H9 (cell line): Measurements from ENCODE around the gene SULT1A1. TPM values are rescaled to one million over a fixed set of nuclear protein-coding genes. Genes with fewer than 3 reads are reported as not detected.

Source experiments
- DNase-seq: peaks from one replicate; pipeline ENCODE4 v3.0.0-alpha.2; 2017
- H2AFZ ChIP-seq: one replicate; pipeline ENCODE4 v1.6.1; 2013; ENCODE audit warnings: mild to moderate bottlenecking, low read length, control low read depth, moderate library complexity
- H2AK5ac ChIP-seq: 2 replicates; pipeline ENCODE4 v1.6.1; 2013; ENCODE audit warnings: low read length, control low read depth, mixed read lengths; ENCODE audit not compliant: insufficient read length
- H2BK120ac ChIP-seq: one replicate; pipeline ENCODE4 v1.6.1; 2013; ENCODE audit warnings: low read depth, mild to moderate bottlenecking, low read length, control low read depth, inconsistent platforms; ENCODE audit not compliant: poor library complexity, severe bottlenecking
- H2BK12ac ChIP-seq: 2 replicates; pipeline ENCODE4 v1.6.1; 2013; ENCODE audit warnings: low read length, control low read depth, mixed read lengths, low read depth; ENCODE audit not compliant: insufficient read length
- H2BK15ac ChIP-seq: 2 replicates; pipeline ENCODE4 v1.6.1; 2013; ENCODE audit warnings: low read depth, low read length, control low read depth
- H2BK20ac ChIP-seq: one replicate; pipeline ENCODE4 v1.6.1; 2013; ENCODE audit warnings: low read depth, mild to moderate bottlenecking, low read length, control low read depth, inconsistent platforms; ENCODE audit not compliant: poor library complexity, severe bottlenecking
- H2BK5ac ChIP-seq: 2 replicates; pipeline ENCODE4 v1.6.1; 2013; ENCODE audit warnings: low read length, control low read depth, mixed read lengths; ENCODE audit not compliant: insufficient read length
- H3K14ac ChIP-seq: 2 replicates; pipeline ENCODE4 v1.6.1; 2013; ENCODE audit warnings: low read length, control low read depth; ENCODE audit not compliant: insufficient read depth
- H3K18ac ChIP-seq: 2 replicates; pipeline ENCODE4 v1.6.1; 2013; ENCODE audit warnings: low read depth, mild to moderate bottlenecking, mixed read lengths, low read length, control low read depth; ENCODE audit not compliant: insufficient read length
- H3K23ac ChIP-seq: 2 replicates; pipeline ENCODE4 v1.6.1; 2013; ENCODE audit warnings: low read length, control low read depth, mixed read lengths, low read depth; ENCODE audit not compliant: insufficient read length
- H3K23me2 ChIP-seq: 2 replicates; pipeline ENCODE4 v1.6.1; 2013; ENCODE audit warnings: low read depth, mild to moderate bottlenecking, mixed read lengths, low read length, control low read depth; ENCODE audit not compliant: insufficient read length, poor library complexity, severe bottlenecking
- H3K27ac ChIP-seq: 2 replicates; pipeline ENCODE4 v1.5.1; 2013; ENCODE audit warnings: low read length, control low read depth, mixed read lengths, low read depth; ENCODE audit not compliant: insufficient read length
- H3K27me3 ChIP-seq: 2 replicates; pipeline ENCODE4 v1.6.1; 2013; ENCODE audit warnings: low read length, control low read depth, inconsistent platforms; ENCODE audit not compliant: insufficient read depth
- H3K4ac ChIP-seq: 2 replicates; pipeline ENCODE4 v1.6.1; 2013; ENCODE audit warnings: low read depth, mild to moderate bottlenecking, control low read depth, inconsistent platforms, low read length, moderate library complexity
- H3K4me1 ChIP-seq: 2 replicates; pipeline ENCODE4 v1.6.1; 2013; ENCODE audit warnings: low read length, control low read depth, inconsistent platforms; ENCODE audit not compliant: insufficient read depth
- H3K4me2 ChIP-seq: 2 replicates; pipeline ENCODE4 v1.6.1; 2013; ENCODE audit warnings: low read length, control low read depth, mixed read lengths; ENCODE audit not compliant: insufficient read length, insufficient read depth
- H3K56ac ChIP-seq: 2 replicates; pipeline ENCODE4 v1.6.1; 2013; ENCODE audit warnings: low read depth, mild to moderate bottlenecking, mixed read lengths, low read length, control low read depth; ENCODE audit not compliant: insufficient read length
- H3K79me1 ChIP-seq: 2 replicates; pipeline ENCODE4 v1.6.1; 2013; ENCODE audit warnings: low read depth, mild to moderate bottlenecking, moderate library complexity, low read length, control low read depth, inconsistent platforms; ENCODE audit not compliant: insufficient read depth, poor library complexity, severe bottlenecking
- H3K79me2 ChIP-seq: 2 replicates; pipeline ENCODE4 v1.6.1; 2013; ENCODE audit warnings: low read length, control low read depth, inconsistent platforms; ENCODE audit not compliant: insufficient read depth
- H3K9ac ChIP-seq: 2 replicates; pipeline ENCODE4 v1.6.1; 2013; ENCODE audit warnings: low read length, control low read depth, mixed read lengths; ENCODE audit not compliant: insufficient read length; ENCODE audit errors: extremely low read depth
- H3K9me3 ChIP-seq: one replicate; pipeline ENCODE4 v1.6.1; 2013; ENCODE audit warnings: low read depth, low read length, inconsistent platforms; ENCODE audit not compliant: control insufficient read depth
- H3T11ph ChIP-seq: one replicate; pipeline ENCODE4 v1.6.1; 2013; ENCODE audit warnings: mild to moderate bottlenecking, low read length, control low read depth, inconsistent platforms
- H4K20me1 ChIP-seq: one replicate; pipeline ENCODE4 v1.6.1; 2013; ENCODE audit not compliant: control insufficient read depth, insufficient read length, insufficient read depth
- H4K5ac ChIP-seq: 2 replicates; pipeline ENCODE4 v1.6.1; 2013; ENCODE audit warnings: low read depth, mild to moderate bottlenecking, mixed read lengths, low read length, control low read depth; ENCODE audit not compliant: insufficient read length
- H4K8ac ChIP-seq: replicated peaks from 2 replicates; pipeline ENCODE4 v1.6.1; 2013; ENCODE audit warnings: low read length, control low read depth, mixed read lengths, low read depth; ENCODE audit not compliant: insufficient read length
- H4K91ac ChIP-seq: 2 replicates; pipeline ENCODE4 v1.6.1; 2013; ENCODE audit warnings: low read depth, mild to moderate bottlenecking, moderate library complexity, mixed read lengths, low read length, control low read depth; ENCODE audit not compliant: insufficient read length
- H3K27ac Mint-ChIP-seq, 3 experiments: 2 replicates in 2 of 3; 3 replicates in 1 of 3; pipeline ENCODE4 v1.8.0; 2020 to 2021; ENCODE audit warnings: mixed read lengths in 3 of 3, mild to moderate bottlenecking in 1 of 3, moderate library complexity in 1 of 3
- H3K27me3 Mint-ChIP-seq: 2 replicates; pipeline ENCODE4 v1.8.0; 2021; ENCODE audit warnings: low read depth, mild to moderate bottlenecking, moderate library complexity, mixed read lengths
- H3K36me3 Mint-ChIP-seq, 3 experiments: 2 replicates in 2 of 3; 3 replicates in 1 of 3; pipeline ENCODE4 v1.8.0; 2020 to 2021; ENCODE audit warnings: low read depth in 3 of 3, mixed read lengths in 3 of 3; ENCODE audit not compliant: insufficient read depth in 1 of 3
- H3K4me1 Mint-ChIP-seq, 2 experiments: 2 replicates each; pipeline ENCODE4 v1.8.0; 2020; ENCODE audit warnings: mixed read lengths in 2 of 2
- H3K4me3 Mint-ChIP-seq, 2 experiments: 2 replicates in 1 of 2; 3 replicates in 1 of 2; pipeline ENCODE4 v1.8.0; 2020 to 2021; ENCODE audit warnings: mild to moderate bottlenecking in 2 of 2, mixed read lengths in 2 of 2, moderate library complexity in 1 of 2
- H3K9me3 Mint-ChIP-seq, 2 experiments: 2 replicates in 1 of 2; 3 replicates in 1 of 2; pipeline ENCODE4 v1.8.0; 2020; ENCODE audit warnings: mild to moderate bottlenecking in 2 of 2, mixed read lengths in 2 of 2, moderate library complexity in 1 of 2
- WGBS: extraction: QIAGEN DNeasy Blood & Tissue Kit; methylation state at CpG from one replicate; pipeline ENCODE4 v1.1.7; 2013; ENCODE audit warnings: missing lambda C conversion rate, low lambda C conversion rate, mixed read lengths; ENCODE audit not compliant: insufficient read length; ENCODE audit errors: extremely low coverage; 5-methylcytosine and 5-hydroxymethylcytosine counted together
- total RNA-seq: library from RNA; stranded (reverse); gene quantifications from 2 replicates; pipeline ENCODE4 v1.2.1, GENCODE V29; 2021
- TF ChIP-seq, protein P1 (sequence below): fragments of 200-600 bp; sonication (generic); conservative IDR thresholded peaks from 3 replicates; pipeline ENCODE4 v1.8.0; 2021; ENCODE audit warnings: antibody characterized with exemption, mild to moderate bottlenecking

The SULT1A1 gene
- total RNA-seq, 1 experiment from 2014 or later = 4.8 TPM

- H4K8ac ChIP-seq = no peak overlapping the region
Observed at GRCh38 chr16:28555561-28555960, 54.3 kb downstream of the SULT1A1 start.

More at GRCh38 chr16:28555561-28555960, 54.3 kb downstream of the SULT1A1 start:
- TF ChIP-seq, protein P1, sequence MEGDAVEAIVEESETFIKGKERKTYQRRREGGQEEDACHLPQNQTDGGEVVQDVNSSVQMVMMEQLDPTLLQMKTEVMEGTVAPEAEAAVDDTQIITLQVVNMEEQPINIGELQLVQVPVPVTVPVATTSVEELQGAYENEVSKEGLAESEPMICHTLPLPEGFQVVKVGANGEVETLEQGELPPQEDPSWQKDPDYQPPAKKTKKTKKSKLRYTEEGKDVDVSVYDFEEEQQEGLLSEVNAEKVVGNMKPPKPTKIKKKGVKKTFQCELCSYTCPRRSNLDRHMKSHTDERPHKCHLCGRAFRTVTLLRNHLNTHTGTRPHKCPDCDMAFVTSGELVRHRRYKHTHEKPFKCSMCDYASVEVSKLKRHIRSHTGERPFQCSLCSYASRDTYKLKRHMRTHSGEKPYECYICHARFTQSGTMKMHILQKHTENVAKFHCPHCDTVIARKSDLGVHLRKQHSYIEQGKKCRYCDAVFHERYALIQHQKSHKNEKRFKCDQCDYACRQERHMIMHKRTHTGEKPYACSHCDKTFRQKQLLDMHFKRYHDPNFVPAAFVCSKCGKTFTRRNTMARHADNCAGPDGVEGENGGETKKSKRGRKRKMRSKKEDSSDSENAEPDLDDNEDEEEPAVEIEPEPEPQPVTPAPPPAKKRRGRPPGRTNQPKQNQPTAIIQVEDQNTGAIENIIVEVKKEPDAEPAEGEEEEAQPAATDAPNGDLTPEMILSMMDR = no peak
- H4K91ac ChIP-seq = no peak overlapping the region
- H2AK5ac ChIP-seq = no peak overlapping the region
- no peaks in the 10 kb centered on the region for H3K79me2 ChIP-seq
- no peaks in the 10 kb centered on the region for H3K9me3 ChIP-seq
- H2BK5ac ChIP-seq = no peak overlapping the region
- no peak overlapping the region for H3K14ac ChIP-seq
- H3K23ac ChIP-seq = no peak overlapping the region
- Mint-ChIP-seq H3K4me1 (peaks cover 5 to 7% of the 10 kb centered on the region in 2 experiments), H3K9me3 (no peaks in the 10 kb centered on the region), H3K4me3 (no peak overlapping the region), H3K27ac (no peak overlapping the region), H3K27me3 (no peaks in the 10 kb centered on the region), H3K36me3 (peaks cover 10 to 22% (median 16%) of the 10 kb centered on the region in 3 experiments)
- no peak overlapping the region for H3K9ac ChIP-seq
- no peak overlapping the region for H2BK12ac ChIP-seq
- no peak overlapping the region for H2AFZ ChIP-seq
- no peak overlapping the region for H2BK120ac ChIP-seq
- no peaks in the 10 kb centered on the region for H3K23me2 ChIP-seq
- H3K27ac ChIP-seq = no peak overlapping the region
- WGBS = no CpG with 5 or more reads among the region's 2 CpGs
- no peak overlapping the region for H3T11ph ChIP-seq
- H4K5ac ChIP-seq = no peak overlapping the region
- H3K4ac ChIP-seq = no peak overlapping the region
- no peak overlapping the region for H2BK15ac ChIP-seq
- H3K18ac ChIP-seq = no peak overlapping the region
- H2BK20ac ChIP-seq = no peak overlapping the region
- no peaks in the 10 kb centered on the region for H3K79me1 ChIP-seq
- H3K4me1 ChIP-seq = no peaks in the 10 kb centered on the region
- no peak overlapping the region for H3K4me2 ChIP-seq
- DNase-seq = no peak
- H4K20me1 ChIP-seq = no peaks in the 10 kb centered on the region
- H3K56ac ChIP-seq = no peak overlapping the region
- no peaks in the 10 kb centered on the region for H3K27me3 ChIP-seq

Other genes starting within 250 kb of the SULT1A1 start
- gene NPIPB6, start 246.5 kb downstream of the SULT1A1 start, total RNA-seq = 2.0 and 5.2 TPM in 2 replicates
- 102 and 105 TPM in 2 replicates for gene EIF3CL, start 206.2 kb downstream of the SULT1A1 start, total RNA-seq
- 0.20 TPM in 1 of 2 replicates, not detected in the other for gene NPIPB7, start 137.7 kb downstream of the SULT1A1 start, total RNA-seq
- gene CLN3, start 118.0 kb downstream of the SULT1A1 start, total RNA-seq = 21.3 and 21.4 TPM in 2 replicates
- not detected in 2 replicates for gene APOBR, start 115.4 kb downstream of the SULT1A1 start, total RNA-seq
- gene IL27, start 103.2 kb downstream of the SULT1A1 start, total RNA-seq = not detected in 2 replicates
- gene NUPR1, start 71.1 kb downstream of the SULT1A1 start, total RNA-seq = 0.15 and 0.35 TPM in 2 replicates
- gene SGF29, start 56.1 kb downstream of the SULT1A1 start, total RNA-seq = 24.5 and 24.8 TPM in 2 replicates
- 0.35 and 0.66 TPM in 2 replicates for gene SULT1A2, start 13.0 kb downstream of the SULT1A1 start, total RNA-seq
- gene NPIPB8, start 28.0 kb upstream of the SULT1A1 start, total RNA-seq = not detected in 2 replicates
- 990 and 1,003 TPM in 2 replicates for gene EIF3C, start 101.4 kb upstream of the SULT1A1 start, total RNA-seq
- gene NPIPB9, start 141.7 kb upstream of the SULT1A1 start, total RNA-seq = 1.8 and 2.7 TPM in 2 replicates
- 293 and 309 TPM in 2 replicates for gene ATXN2L, start 213.0 kb upstream of the SULT1A1 start, total RNA-seq
- 207 and 208 TPM in 2 replicates for gene TUFM, start 236.3 kb upstream of the SULT1A1 start, total RNA-seq